Measurements from ENCODE around the gene RNF40. TPM values are rescaled to one million over a fixed set of nuclear protein-coding genes. Genes with fewer than 3 reads are reported as not detected.

The RNF40 gene
- total RNA-seq, 1 experiment from 2014 or later, result 85.0 TPM

DNA sequence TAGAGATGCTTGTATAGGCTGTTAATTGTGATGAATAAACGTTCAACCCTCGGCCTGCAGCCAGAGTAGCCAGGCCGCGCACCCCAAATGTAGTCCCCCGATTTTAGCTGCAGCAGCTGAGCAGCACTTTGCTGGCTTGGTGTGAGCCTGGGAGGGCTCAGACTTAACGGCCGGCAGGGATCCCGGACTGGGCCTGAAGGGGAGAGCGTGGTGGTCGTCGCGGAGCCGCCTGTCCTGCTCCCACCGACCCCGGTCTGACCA is 12.9 kb downstream of the RNF40 start:
- peak overlapping the region; percentile 82 for H3K27ac Mint-ChIP-seq (ENCODE audit: low read depth, unreplicated experiment)
- H3K9me3 Mint-ChIP-seq (ENCODE audit: unreplicated experiment), result no peaks in the 10 kb centered on the region
- POLR2A ChIA-PET, result interaction anchor here (0.6 to 3.0 kb wide), 19 partner anchors 10 to 1820 kb away, joined by 3 to 27 read pairs (median 5); partner anchors contain the start of genes KAT8, PHKG2, RNF40 and SRCAP
- intact Hi-C loops (cut with micrococcal nuclease), result loop anchor here (5.0 kb wide), 1 partner anchor 37 kb away; no protein-coding TSS in a partner anchor
- peaks cover 59% of the 10 kb centered on the region for H3K36me3 Mint-ChIP-seq (ENCODE audit: insufficient read depth, unreplicated experiment)
- DNase-seq (ENCODE audit: unreplicated experiment), result no peak
- CTCF ChIA-PET, result interaction anchor here (1.4 to 2.0 kb wide), 2 partner anchors 10 to 40 kb away, joined by 5 to 7 read pairs; no protein-coding TSS in a partner anchor
- H3K4me1 Mint-ChIP-seq (ENCODE audit: insufficient read depth, unreplicated experiment), result peaks cover 22% of the 10 kb centered on the region
- H3K4me3 Mint-ChIP-seq (ENCODE audit: unreplicated experiment), result peak overlapping the region; percentile 85
- TSS peak; percentile 15 for BruUV-seq (replicated peaks)
- TF ChIP-seq, protein P1, sequence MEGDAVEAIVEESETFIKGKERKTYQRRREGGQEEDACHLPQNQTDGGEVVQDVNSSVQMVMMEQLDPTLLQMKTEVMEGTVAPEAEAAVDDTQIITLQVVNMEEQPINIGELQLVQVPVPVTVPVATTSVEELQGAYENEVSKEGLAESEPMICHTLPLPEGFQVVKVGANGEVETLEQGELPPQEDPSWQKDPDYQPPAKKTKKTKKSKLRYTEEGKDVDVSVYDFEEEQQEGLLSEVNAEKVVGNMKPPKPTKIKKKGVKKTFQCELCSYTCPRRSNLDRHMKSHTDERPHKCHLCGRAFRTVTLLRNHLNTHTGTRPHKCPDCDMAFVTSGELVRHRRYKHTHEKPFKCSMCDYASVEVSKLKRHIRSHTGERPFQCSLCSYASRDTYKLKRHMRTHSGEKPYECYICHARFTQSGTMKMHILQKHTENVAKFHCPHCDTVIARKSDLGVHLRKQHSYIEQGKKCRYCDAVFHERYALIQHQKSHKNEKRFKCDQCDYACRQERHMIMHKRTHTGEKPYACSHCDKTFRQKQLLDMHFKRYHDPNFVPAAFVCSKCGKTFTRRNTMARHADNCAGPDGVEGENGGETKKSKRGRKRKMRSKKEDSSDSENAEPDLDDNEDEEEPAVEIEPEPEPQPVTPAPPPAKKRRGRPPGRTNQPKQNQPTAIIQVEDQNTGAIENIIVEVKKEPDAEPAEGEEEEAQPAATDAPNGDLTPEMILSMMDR (IDR thresholded peaks at IDR 0.05; ENCODE audit: unreplicated experiment), result no peak
- H3K27me3 Mint-ChIP-seq (ENCODE audit: insufficient read depth, unreplicated experiment), result no peaks in the 10 kb centered on the region

- Mint-ChIP-seq H3K27me3 (ENCODE audit: insufficient read depth, unreplicated experiment) (no peaks in the 10 kb centered on the region), H3K36me3 (ENCODE audit: insufficient read depth, unreplicated experiment) (peaks cover 54% of the 10 kb centered on the region), H3K4me3 (ENCODE audit: unreplicated experiment) (peak overlapping the region; percentile 85), H3K27ac (ENCODE audit: low read depth, unreplicated experiment) (peak overlapping the region; percentile 82), H3K9me3 (ENCODE audit: unreplicated experiment) (no peaks in the 10 kb centered on the region), H3K4me1 (ENCODE audit: insufficient read depth, unreplicated experiment) (peaks cover 22% of the 10 kb centered on the region)
- intact Hi-C loops (cut with micrococcal nuclease), result loop anchor here (5.0 kb wide), 1 partner anchor 37 kb away; no protein-coding TSS in a partner anchor
- peak; percentile 87 for DNase-seq (ENCODE audit: unreplicated experiment)
- TF ChIP-seq, protein P1 (IDR thresholded peaks at IDR 0.05; ENCODE audit: unreplicated experiment), result no peak
- ChIA-PET POLR2A (interaction anchor here (0.6 to 3.0 kb wide), 20 partner anchors 10 to 1821 kb away, joined by 3 to 27 read pairs (median 5); partner anchors contain the start of genes KAT8, PHKG2, RNF40 and SRCAP), CTCF (interaction anchor here (1.4 kb wide), 1 partner anchor 39 kb away, joined by 7 read pairs; no protein-coding TSS in a partner anchor)
- BruUV-seq (replicated peaks), result no TSS peak
Observed at GRCh38 chr16:30775392-30776188, 13.5 kb downstream of the RNF40 start.

DNA sequence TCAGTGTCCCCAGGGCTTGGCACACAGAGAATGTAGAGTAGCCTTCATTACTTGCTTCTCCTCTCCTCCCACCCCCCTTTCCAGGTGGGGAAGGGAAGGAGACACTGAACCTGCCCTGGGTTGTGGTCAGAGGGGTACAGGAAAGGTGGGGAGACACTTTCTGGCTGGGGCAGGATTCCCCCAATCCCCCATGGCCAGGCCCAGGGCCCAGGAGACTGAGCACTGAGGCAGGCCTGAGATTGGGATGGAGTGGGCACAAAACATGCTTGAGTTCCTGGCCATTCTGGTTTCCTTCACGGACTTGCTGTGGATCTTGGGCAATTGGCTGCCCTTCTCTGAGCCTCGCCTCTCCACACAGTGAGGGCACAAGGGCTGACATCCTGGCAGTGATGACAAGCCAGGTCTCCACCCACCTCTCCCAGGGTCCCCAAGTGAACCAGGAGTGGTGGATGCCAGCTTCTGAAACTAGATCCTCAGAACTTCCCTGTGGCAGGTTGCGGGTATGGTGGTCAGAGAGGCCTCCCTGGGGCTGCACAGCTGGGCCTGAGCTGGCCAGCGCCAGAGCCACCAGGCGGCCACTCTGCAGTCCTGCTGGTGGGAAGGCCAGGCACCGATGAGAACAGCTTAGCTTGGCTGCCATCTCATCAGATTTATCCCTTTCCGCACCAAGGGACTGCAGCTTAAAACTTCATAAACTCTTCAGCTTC is 15.6 kb downstream of the RNF40 start:
- POLR2A ChIA-PET, result interaction anchor here (0.6 to 2.6 kb wide), 10 partner anchors 9 to 1876 kb away, joined by 3 to 7 read pairs (median 4); partner anchors contain the start of gene ZNF629
- TF ChIP-seq, protein P1 (IDR thresholded peaks at IDR 0.05; ENCODE audit: unreplicated experiment), result no peak
- CTCF ChIA-PET, result interaction anchor here (0.5 to 1.1 kb wide), 4 partner anchors 36 to 140 kb away, joined by 3 to 5 read pairs (median 3); no protein-coding TSS in a partner anchor
- intact Hi-C loops (cut with micrococcal nuclease), result loop anchor here (5.0 kb wide), 1 partner anchor 35 kb away; no protein-coding TSS in a partner anchor
- Mint-ChIP-seq H3K9me3 (ENCODE audit: unreplicated experiment) (no peaks in the 10 kb centered on the region), H3K4me1 (ENCODE audit: insufficient read depth, unreplicated experiment) (peaks cover 17% of the 10 kb centered on the region), H3K4me3 (ENCODE audit: unreplicated experiment) (peak overlapping the region; percentile 85), H3K27me3 (ENCODE audit: insufficient read depth, unreplicated experiment) (no peaks in the 10 kb centered on the region), H3K27ac (ENCODE audit: low read depth, unreplicated experiment) (peak overlapping the region; percentile 82), H3K36me3 (ENCODE audit: insufficient read depth, unreplicated experiment) (peaks cover 60% of the 10 kb centered on the region)
- BruUV-seq (replicated peaks), result no TSS peak
- DNase-seq (ENCODE audit: unreplicated experiment), result no peak

Measured in MCF 10A (cell line).